Astrocyte (in vitro differentiated cells and primary cell): ENCODE data around the gene MYOCD.

ENCODE experiments used
- CTCF ChIP-seq: IDR thresholded peaks from 2 replicates; pipeline ENCODE4 v1.5.1; 2011; ENCODE audit warnings: low read depth, mild to moderate bottlenecking, inconsistent platforms, low read length, moderate library complexity; ENCODE audit not compliant: insufficient read depth
- EZH2 ChIP-seq: IDR thresholded peaks from 2 replicates; pipeline ENCODE4 v1.6.1; 2012; ENCODE audit warnings: mild to moderate bottlenecking, low read length, inconsistent platforms; ENCODE audit not compliant: insufficient read depth

- no peak for TF ChIP-seq CTCF
- no peak for TF ChIP-seq EZH2
Measured at GRCh38 chr17:12659500-12659899, 6.2 kb upstream of the MYOCD start.
